WI38 (cell line): ENCODE data around the gene TMED6.
A peak's percentile ranks its signal among the peaks of the same experiment; 100 is the strongest.

Experiments
- H3K4me3 ChIP-seq: 2 replicates; pipeline ENCODE4 v1.5.1; 2011; ENCODE audit warnings: low read depth, mild to moderate bottlenecking, control low read depth, low read length
- CTCF ChIP-seq: IDR thresholded peaks from 2 replicates; pipeline ENCODE4 v1.5.1; 2012; ENCODE audit warnings: low read depth, mild to moderate bottlenecking, control low read depth, low read length

Gene TMED6

GRCh38 chr16:69351309-69352027, at the start of gene TMED6:
TMED6 (minus strand) TSS chr16:69351786; CDS start chr16:69351753, 33 bp downstream.
- no peak within 1 kb of the TSS for H3K4me3 ChIP-seq
- no peak for TF ChIP-seq CTCF

- no peak for TF ChIP-seq CTCF
- no peak overlapping the region for H3K4me3 ChIP-seq
These were observed 47.8 kb upstream of the TMED6 start for GRCh38 chr16:69399361-69399760.

- peak; percentile 75 for TF ChIP-seq CTCF
These were observed 46.4 kb upstream of the TMED6 start for GRCh38 chr16:69397821-69398521.

GRCh38 chr16:69396187-69397061, 44.8 kb upstream of the TMED6 start:
- peak overlapping the region; percentile 29; the same call in 1 of the 2 replicates for H3K4me3 ChIP-seq
- TF ChIP-seq CTCF: 0 out of 2 replicates have a peak, but pooled peaks have one; percentile 28

More at GRCh38 chr16:69397821-69398521, 46.4 kb upstream of the TMED6 start:
- H3K4me3 ChIP-seq: no peak overlapping the region

GRCh38 chr16:69395859-69396186, 44.2 kb upstream of the TMED6 start:
- TF ChIP-seq CTCF: no peak
- H3K4me3 ChIP-seq: no peak overlapping the region

- H3K4me3 ChIP-seq: no peak overlapping the region
- no peak for TF ChIP-seq CTCF
These were observed 42.6 kb upstream of the TMED6 start for GRCh38 chr16:69393898-69394849.
